Gastrocnemius medialis (tissue), 4 donors: ENCODE data around the gene HPS1.

Experiments
- CTCF ChIP-seq, 5 experiments: fragments of 450-650 bp in 3 of 5; fragments of 200-600 bp in 2 of 5; sonication (generic) in 2 of 5; IDR thresholded peaks in 4 of 5; conservative IDR thresholded peaks in 1 of 5; 1 replicate in 4 of 5; 2 replicates in 1 of 5; pipeline ENCODE4 v1.5.1; 2016 to 2019; ENCODE audit warnings: antibody characterized with exemption in 5 of 5, mild to moderate bottlenecking in 3 of 5, moderate library complexity in 3 of 5
- POLR2A ChIP-seq, 2 donors: fragments of 450-650 bp; IDR thresholded peaks; one replicate each; pipeline ENCODE4 v1.6.1; 2017; ENCODE audit warnings: antibody characterized with exemption in 2 of 2, mild to moderate bottlenecking in 2 of 2, moderate library complexity in 2 of 2

- TF ChIP-seq CTCF (IDR thresholded peaks at IDR 0.05 in 4 of 5, conservative IDR thresholded peaks at IDR 0.05 in 1 of 5): no peak
- no peak for TF ChIP-seq POLR2A (IDR thresholded peaks at IDR 0.05)
Observed at GRCh38 chr10:98487649-98488048, 40.9 kb upstream of the HPS1 start.
